AG04449 (cell line): ENCODE data around the gene QRICH2.

Experiments used
- CTCF ChIA-PET: fragments of 350-600 bp; formaldehyde crosslinking; extraction: SDS; loops from one replicate; lab custom pipeline; 2021; ENCODE audit warnings: antibody characterized with exemption; lab: Yijun Ruan, JAX
- POLR2A ChIA-PET: fragments of 400-600, 350-600 bp; formaldehyde crosslinking; extraction: SDS; loops from one replicate; lab custom pipeline; 2020; ENCODE audit warnings: antibody characterized with exemption, inconsistent platforms; lab: Yijun Ruan, JAX
- DNase-seq: peaks from one replicate; pipeline ENCODE4 v3.0.0-alpha.2; 2010; ENCODE audit warnings: low read depth, low spot score
- H3K4me3 ChIP-seq: 2 replicates; pipeline ENCODE4 v1.5.1; 2011; ENCODE audit warnings: low read depth, mild to moderate bottlenecking, control low read depth, low read length
- CTCF ChIP-seq: IDR thresholded peaks from one replicate; pipeline ENCODE4 v1.5.1; 2011; ENCODE audit warnings: mild to moderate bottlenecking, moderate library complexity, low read length, control low read depth, inconsistent platforms; ENCODE audit not compliant: insufficient read depth; ENCODE audit errors: missing control alignments

Gene QRICH2

GRCh38 chr17:76304226-76305134, 3.6 kb downstream of the QRICH2 start:
- POLR2A ChIA-PET = interaction anchor here (1.2 kb wide), 1 partner anchor 93 kb away, joined by 3 read pairs; no protein-coding TSS in a partner anchor
- H3K4me3 ChIP-seq = no peak overlapping the region
- TF ChIP-seq CTCF = no peak
- CTCF ChIA-PET = interaction anchor here (0.7 to 21.0 kb wide), 20 partner anchors 7 to 290 kb away, joined by 3 to 851 read pairs (median 6); partner anchors contain the start of gene SPHK1
- DNase-seq = no peak

GRCh38 chr17:76297436-76297835, 10.6 kb downstream of the QRICH2 start:
- H3K4me3 ChIP-seq = no peak overlapping the region
- POLR2A ChIA-PET = no interaction called here
- no peak for DNase-seq
- no peak for TF ChIP-seq CTCF
- CTCF ChIA-PET = interaction anchor here (1.3 to 21.0 kb wide), 12 partner anchors 10 to 284 kb away, joined by 3 to 851 read pairs (median 20); partner anchors contain the start of genes QRICH2, RHBDF2 and SPHK1

GRCh38 chr17:76296889-76297288, 11.2 kb downstream of the QRICH2 start:
- ChIA-PET CTCF (interaction anchor here (1.3 to 21.0 kb wide), 6 partner anchors 10 to 178 kb away, joined by 3 to 851 read pairs (median 26); partner anchors contain the start of gene SPHK1), POLR2A (no interaction called here)
- TF ChIP-seq CTCF = no peak
- H3K4me3 ChIP-seq = no peak overlapping the region
- no peak for DNase-seq

GRCh38 chr17:76296186-76296585, 11.9 kb downstream of the QRICH2 start:
- no peak overlapping the region for H3K4me3 ChIP-seq
- no peak for TF ChIP-seq CTCF
- ChIA-PET CTCF (interaction anchor here (1.6 to 21.0 kb wide), 4 partner anchors 15 to 282 kb away, joined by 5 to 851 read pairs (median 53); partner anchors contain the start of gene SPHK1), POLR2A (no interaction called here)
- DNase-seq = no peak

GRCh38 chr17:76293106-76293505, 15.0 kb downstream of the QRICH2 start:
- DNase-seq = no peak
- no peak for TF ChIP-seq CTCF
- POLR2A ChIA-PET = no interaction called here
- no peak overlapping the region for H3K4me3 ChIP-seq
- CTCF ChIA-PET = interaction anchor here (2.4 to 21.0 kb wide), 3 partner anchors 11 to 103 kb away, joined by 7 to 851 read pairs (median 89); partner anchors contain the start of gene SPHK1

- TF ChIP-seq CTCF = no peak
- POLR2A ChIA-PET = no interaction called here
These were observed 15.5 kb downstream of the QRICH2 start for GRCh38 chr17:76292567-76292966.

More at GRCh38 chr17:76292567-76292966, 15.5 kb downstream of the QRICH2 start:
- CTCF ChIA-PET = no interaction called here
- H3K4me3 ChIP-seq = no peak overlapping the region
- no peak for DNase-seq
